SK-N-MC (cell line): ENCODE results near the gene EFL1.

Experiments
- EZH2 ChIP-seq: fragments of 200-600 bp; sonication (generic); IDR thresholded peaks from one replicate; pipeline ENCODE4 v1.6.1; 2017; ENCODE audit warnings: antibody characterized with exemption
- POLR2AphosphoS5 ChIP-seq: IDR thresholded peaks from 2 replicates; pipeline ENCODE4 v1.6.1; 2012; ENCODE audit warnings: mild to moderate bottlenecking, low read depth, low read length, borderline replicate concordance

GRCh38 chr15:82122746-82123400 is 139.7 kb downstream of the EFL1 start:
- TF ChIP-seq EZH2 (no peak), POLR2AphosphoS5 (no peak)
